Effector memory CD8-positive, alpha-beta T cell (primary cell): Measurements from ENCODE around the gene ALKBH4.
"Not testable (repeated sequence)": the region's sequence is repeated elsewhere in the genome, so short reads cannot be mapped to it uniquely, and the experiment has no call there.

Experiments
- ATAC-seq: fragments of 150-1000 bp; cut with Tn5 transposase; replicated peaks from 2 replicates; pipeline ENCODE4 v1.10.0; 2021; ENCODE audit warnings: mild to moderate bottlenecking, moderate library complexity
- DNase-seq, 3 experiments: peaks; one replicate each; pipeline ENCODE4 v3.0.0; 2021
- H3K27ac Mint-ChIP-seq, 2 donors: one replicate each; pipeline ENCODE4 v1.8.0; 2022; ENCODE audit warnings: mild to moderate bottlenecking in 2 of 2, mixed read lengths in 2 of 2, moderate library complexity in 2 of 2
- H3K27me3 Mint-ChIP-seq, 2 donors: one replicate each; pipeline ENCODE4 v1.8.0; 2022; ENCODE audit warnings: mixed read lengths in 2 of 2
- H3K36me3 Mint-ChIP-seq: one replicate; pipeline ENCODE4 v1.8.0; 2022; ENCODE audit warnings: mild to moderate bottlenecking, moderate library complexity, mixed read lengths; ENCODE audit not compliant: insufficient read depth
- H3K4me1 Mint-ChIP-seq, 2 donors: one replicate each; pipeline ENCODE4 v1.8.0; 2022; ENCODE audit warnings: low read depth in 2 of 2, mixed read lengths in 2 of 2
- H3K4me3 Mint-ChIP-seq, 2 donors: one replicate each; pipeline ENCODE4 v1.8.0; 2022; ENCODE audit warnings: mild to moderate bottlenecking in 2 of 2, mixed read lengths in 2 of 2, moderate library complexity in 2 of 2
- H3K9me3 Mint-ChIP-seq, 2 donors: one replicate each; pipeline ENCODE4 v1.8.0; 2022; ENCODE audit warnings: mixed read lengths in 2 of 2

ALKBH4 gene

DNA sequence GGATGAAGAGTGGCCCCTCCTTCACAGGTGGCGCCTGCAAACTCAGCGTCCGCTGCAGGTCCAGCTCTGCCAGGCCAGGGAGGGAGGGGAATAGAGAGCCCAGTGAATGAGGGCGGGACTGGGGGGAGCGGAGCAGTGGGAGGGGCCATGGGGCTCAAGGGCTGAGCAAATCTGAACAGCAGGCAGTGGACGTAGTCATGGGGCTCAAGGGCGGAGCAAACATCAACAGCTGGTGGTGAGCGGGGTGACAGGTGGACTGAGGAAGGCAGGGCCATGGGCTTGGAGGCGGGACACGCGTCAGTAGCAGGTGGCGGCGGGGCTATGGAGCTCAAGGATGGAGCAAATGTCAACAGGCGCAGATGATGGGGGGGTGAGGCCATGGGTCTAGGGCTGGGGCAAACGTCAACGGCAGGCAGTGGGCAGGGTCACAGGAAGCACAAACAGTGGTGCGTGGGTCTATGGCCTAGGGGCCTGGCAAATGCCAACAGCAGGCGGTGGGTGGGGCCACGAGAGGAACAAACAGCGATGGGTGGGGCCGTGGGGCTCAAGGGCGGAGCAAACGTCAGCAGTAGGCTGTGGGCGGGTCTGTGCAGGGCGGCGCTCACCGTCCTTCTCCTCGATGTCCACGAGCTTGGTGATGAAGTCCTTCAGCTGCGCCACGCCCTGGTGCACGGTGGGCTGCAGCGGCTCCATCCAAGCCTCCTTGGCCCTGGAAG, 28.7 kb upstream of the ALKBH4 start:
- peak; percentile 39 for ATAC-seq
- not testable (repeated sequence) for H3K9me3 Mint-ChIP-seq, H3K27me3 Mint-ChIP-seq, H3K36me3 Mint-ChIP-seq, H3K4me1 Mint-ChIP-seq, H3K27ac Mint-ChIP-seq, DNase-seq, H3K4me3 Mint-ChIP-seq

GRCh38 chr7:102490529-102491075, 25.9 kb upstream of the ALKBH4 start:
- not testable (repeated sequence) for H3K4me1 Mint-ChIP-seq, H3K9me3 Mint-ChIP-seq, H3K36me3 Mint-ChIP-seq, H3K4me3 Mint-ChIP-seq, H3K27ac Mint-ChIP-seq, H3K27me3 Mint-ChIP-seq
- DNase-seq (peak; percentile 50 to 63 (median 57)), ATAC-seq (peak; percentile 38)

DNA sequence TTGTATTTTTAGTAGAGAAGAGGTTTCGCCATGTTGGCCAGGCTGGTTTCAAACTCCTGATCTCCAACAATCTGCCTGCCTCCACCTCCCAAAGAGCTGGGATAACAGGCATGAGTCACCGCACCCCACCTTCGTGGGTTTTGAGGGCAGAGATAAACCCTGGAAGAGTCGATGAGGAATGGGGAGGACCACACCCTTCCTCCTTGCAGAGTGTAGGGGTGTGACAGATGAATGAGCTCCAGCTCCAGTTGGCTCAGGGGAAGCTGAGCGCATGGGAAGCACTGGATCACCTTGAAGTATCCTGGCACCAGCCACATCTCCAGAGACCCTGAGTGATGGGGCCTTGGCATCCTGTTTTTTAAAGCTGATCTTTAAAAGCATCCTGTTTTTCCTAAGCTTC, 19.7 kb upstream of the ALKBH4 start:
- not testable (repeated sequence) for H3K9me3 Mint-ChIP-seq, DNase-seq, H3K36me3 Mint-ChIP-seq, H3K27ac Mint-ChIP-seq, H3K27me3 Mint-ChIP-seq, H3K4me3 Mint-ChIP-seq, ATAC-seq, H3K4me1 Mint-ChIP-seq

- H3K27me3 Mint-ChIP-seq, H3K4me3 Mint-ChIP-seq, H3K27ac Mint-ChIP-seq, H3K36me3 Mint-ChIP-seq, H3K4me1 Mint-ChIP-seq, DNase-seq, ATAC-seq, H3K9me3 Mint-ChIP-seq: not testable (repeated sequence)
These were observed 17.3 kb upstream of the ALKBH4 start for GRCh38 chr7:102481962-102482361.

- DNase-seq: peak in 1 of 3 experiments; percentile 17
- H3K27ac Mint-ChIP-seq, H3K36me3 Mint-ChIP-seq, H3K4me1 Mint-ChIP-seq, H3K4me3 Mint-ChIP-seq, H3K27me3 Mint-ChIP-seq, H3K9me3 Mint-ChIP-seq, ATAC-seq: not testable (repeated sequence)
These were observed 15.4 kb upstream of the ALKBH4 start for GRCh38 chr7:102479982-102480637.

- H3K27ac Mint-ChIP-seq, H3K27me3 Mint-ChIP-seq, H3K4me3 Mint-ChIP-seq: not testable (repeated sequence)
These were observed 14.5 kb upstream of the ALKBH4 start for GRCh38 chr7:102479209-102479584.

DNA sequence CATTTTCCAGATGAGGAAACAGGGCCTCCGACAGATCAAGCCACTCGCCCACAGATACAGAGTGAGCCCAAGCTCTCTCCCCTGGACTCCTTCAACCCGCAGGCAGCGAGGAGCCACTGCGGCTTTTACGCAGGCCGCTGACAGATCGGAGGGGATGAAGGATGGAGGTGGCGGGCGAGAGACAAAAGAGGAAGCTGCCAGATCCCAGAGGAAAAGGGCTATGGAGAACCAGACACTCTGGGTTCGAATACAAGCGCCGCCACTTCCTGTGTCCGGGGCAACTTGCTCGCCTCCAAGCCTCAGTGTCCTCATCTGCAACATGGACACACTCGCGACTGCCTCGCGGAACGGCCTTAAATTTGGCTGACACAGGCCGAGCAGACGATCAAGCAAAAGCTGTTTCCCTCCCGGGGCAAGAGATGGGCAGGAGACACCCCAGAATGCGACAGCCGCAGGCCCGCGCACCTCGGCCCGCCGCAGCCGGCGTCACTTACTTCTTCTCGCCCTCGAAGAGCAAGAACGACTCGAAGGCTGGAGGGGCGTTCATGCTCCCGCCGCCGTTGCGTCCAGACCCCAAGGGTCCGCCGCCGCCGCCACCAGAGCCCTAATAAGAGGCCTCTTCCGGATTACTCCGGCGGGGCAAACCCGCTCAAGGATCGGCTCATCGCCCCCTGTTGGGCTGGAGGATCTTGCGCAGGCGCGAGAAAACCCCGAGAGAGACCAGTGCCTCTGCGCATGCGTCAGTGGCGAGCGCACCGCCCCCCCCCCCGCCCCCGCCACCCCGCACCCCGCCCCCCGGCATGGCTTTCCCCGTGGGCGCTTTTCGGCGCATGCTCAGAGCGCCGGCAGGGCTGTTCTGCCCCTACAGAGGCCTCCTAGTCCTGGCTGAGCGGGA, 13.9 kb upstream of the ALKBH4 start, which contains the start of gene POLR2J:
Gene POLR2J, minus strand, starts transcription at position 609 of the 895 bp plus-strand sequence. Its CDS starts 62 bp downstream, at position 547.
- DNase-seq (peak; percentile 68 to 95 (median 77)), ATAC-seq (peak; percentile 90)
- not testable (repeated sequence) for H3K36me3 Mint-ChIP-seq, H3K27me3 Mint-ChIP-seq, H3K4me1 Mint-ChIP-seq, H3K9me3 Mint-ChIP-seq
- peak within 1 kb of the TSS; percentile 79 to 82 for H3K4me3 Mint-ChIP-seq
- H3K27ac Mint-ChIP-seq: peak within 1 kb of the TSS; percentile 73

More at GRCh38 chr7:102479209-102479584, 14.5 kb upstream of the ALKBH4 start:
- ATAC-seq: peak; percentile 7
- not testable (repeated sequence) for H3K4me1 Mint-ChIP-seq, H3K9me3 Mint-ChIP-seq, H3K36me3 Mint-ChIP-seq, DNase-seq

DNA sequence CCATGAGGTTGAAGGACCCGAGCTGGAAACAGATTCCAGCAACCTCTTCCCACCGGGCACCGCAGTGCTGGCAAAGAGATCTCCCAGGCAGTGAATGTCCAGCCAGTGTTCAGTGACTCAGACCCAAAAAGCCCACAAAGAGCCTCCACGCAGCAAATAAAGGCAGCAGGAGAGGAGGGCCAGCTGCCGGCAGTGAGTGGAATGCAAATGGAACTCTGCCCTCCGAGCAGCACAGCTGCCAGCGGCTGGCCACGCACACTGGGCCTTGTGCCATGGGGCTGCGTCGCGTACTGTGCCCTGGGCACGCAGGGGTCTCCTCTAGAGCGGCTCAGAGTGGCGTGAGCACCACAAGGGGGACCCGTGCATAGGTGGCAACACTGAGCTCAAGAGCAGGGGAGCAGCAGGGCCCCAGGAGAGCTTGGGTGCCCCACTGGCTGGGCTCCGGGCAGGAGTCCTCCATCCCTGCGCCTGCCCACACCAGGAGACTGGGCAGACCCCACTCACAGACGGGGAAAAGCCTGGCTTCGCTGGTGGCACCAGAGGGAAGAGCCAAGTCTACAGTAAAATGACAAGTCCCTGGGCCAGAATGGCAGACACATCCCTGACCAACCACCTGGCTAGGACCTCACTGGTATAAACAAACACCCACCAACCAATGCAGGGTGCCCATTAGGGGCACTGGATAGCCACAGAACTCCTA, 10.2 kb upstream of the ALKBH4 start:
- not testable (repeated sequence) for H3K9me3 Mint-ChIP-seq, H3K4me3 Mint-ChIP-seq, DNase-seq, H3K4me1 Mint-ChIP-seq, H3K27ac Mint-ChIP-seq, H3K27me3 Mint-ChIP-seq, ATAC-seq
- H3K36me3 Mint-ChIP-seq: peaks cover 31% of the 10 kb centered on the region

- Mint-ChIP-seq H3K27ac (peak overlapping the region in 1 of 2 donors; percentile 23), H3K36me3 (peaks cover 31% of the 10 kb centered on the region)
- not testable (repeated sequence) for ATAC-seq, DNase-seq, H3K4me1 Mint-ChIP-seq, H3K27me3 Mint-ChIP-seq, H3K9me3 Mint-ChIP-seq, H3K4me3 Mint-ChIP-seq
These were observed 9.5 kb upstream of the ALKBH4 start for GRCh38 chr7:102474116-102474515.

GRCh38 chr7:102473271-102473991, 8.8 kb upstream of the ALKBH4 start:
- DNase-seq: no peak
- no peak for ATAC-seq
- no peaks in the 10 kb centered on the region for H3K27me3 Mint-ChIP-seq

DNA sequence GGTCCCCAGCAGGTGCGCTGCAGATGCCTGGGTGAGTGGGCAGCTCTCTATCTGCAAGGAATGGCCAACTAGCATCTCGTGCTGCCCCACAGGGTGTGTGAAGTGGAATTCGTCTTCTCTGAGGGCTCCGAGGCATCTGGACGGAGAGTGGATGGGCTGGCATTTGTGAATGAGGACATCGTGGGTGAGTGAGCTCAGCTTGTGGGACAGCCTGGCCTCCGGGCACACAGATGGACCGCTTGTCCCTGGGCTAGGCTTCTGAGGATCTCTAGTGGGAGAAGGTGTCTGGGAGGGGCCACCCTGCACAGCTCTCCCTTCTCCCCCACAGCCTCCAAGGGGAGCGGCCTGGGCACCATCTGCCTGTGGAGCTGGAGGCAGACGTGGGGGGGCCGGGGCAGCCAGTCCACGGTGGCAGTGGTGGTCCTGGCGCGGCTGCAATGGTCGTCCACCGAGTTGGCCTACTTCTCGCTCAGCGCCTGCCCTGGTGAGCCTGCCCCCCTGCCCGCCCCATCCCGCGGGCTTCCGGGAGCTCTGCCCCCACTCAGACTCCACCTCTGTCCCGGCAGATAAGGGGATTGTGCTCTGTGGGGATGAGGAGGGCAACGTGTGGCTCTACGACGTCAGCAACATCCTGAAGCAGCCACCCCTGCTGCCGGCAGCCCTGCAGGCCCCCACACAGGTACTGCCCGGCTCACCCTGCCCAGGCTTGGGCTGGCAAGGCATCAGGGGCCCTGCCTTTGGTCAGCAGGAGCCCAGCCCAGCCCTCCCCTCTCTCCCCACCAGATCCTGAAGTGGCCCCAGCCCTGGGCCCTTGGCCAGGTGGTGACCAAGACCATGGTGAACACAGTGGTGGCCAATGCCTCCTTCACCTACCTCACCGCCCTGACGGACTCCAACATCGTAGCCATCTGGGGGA, 7.7 kb upstream of the ALKBH4 start:
- Mint-ChIP-seq H3K9me3 (no peaks in the 10 kb centered on the region), H3K27me3 (no peaks in the 10 kb centered on the region), H3K27ac (peak overlapping the region in 1 of 2 donors; percentile 63), H3K4me3 (no peak overlapping the region), H3K4me1 (peaks cover 0 to 7% of the 10 kb centered on the region in 2 donors), H3K36me3 (peaks cover 31% of the 10 kb centered on the region)
- ATAC-seq (no peak), DNase-seq (no peak)

More at GRCh38 chr7:102473271-102473991, 8.8 kb upstream of the ALKBH4 start:
- Mint-ChIP-seq H3K27ac (peak overlapping the region in 1 of 2 donors; percentile 23), H3K4me1 (peaks cover 0 to 7% of the 10 kb centered on the region in 2 donors), H3K36me3 (peaks cover 27% of the 10 kb centered on the region), H3K9me3 (no peaks in the 10 kb centered on the region), H3K4me3 (no peak overlapping the region)

- no peak for DNase-seq
- ATAC-seq: no peak
- H3K4me3 Mint-ChIP-seq: no peak overlapping the region
- peaks cover 3 to 9% of the 10 kb centered on the region in 2 donors for H3K4me1 Mint-ChIP-seq
- H3K27me3 Mint-ChIP-seq: no peaks in the 10 kb centered on the region
- no peaks in the 10 kb centered on the region for H3K9me3 Mint-ChIP-seq
- H3K36me3 Mint-ChIP-seq: peaks cover 34% of the 10 kb centered on the region
- H3K27ac Mint-ChIP-seq: peak overlapping the region in 1 of 2 donors; percentile 63
These were observed 7.1 kb upstream of the ALKBH4 start for GRCh38 chr7:102471791-102472125.
